UCSD-AML1 (cell line): ENCODE data around the gene MLH1.

Source experiments
- DNase-seq: peaks from one replicate; lab custom pipeline; 2025; ENCODE audit not compliant: unreplicated experiment; lab: John Stamatoyannopoulos, UW

The MLH1 gene

DNA sequence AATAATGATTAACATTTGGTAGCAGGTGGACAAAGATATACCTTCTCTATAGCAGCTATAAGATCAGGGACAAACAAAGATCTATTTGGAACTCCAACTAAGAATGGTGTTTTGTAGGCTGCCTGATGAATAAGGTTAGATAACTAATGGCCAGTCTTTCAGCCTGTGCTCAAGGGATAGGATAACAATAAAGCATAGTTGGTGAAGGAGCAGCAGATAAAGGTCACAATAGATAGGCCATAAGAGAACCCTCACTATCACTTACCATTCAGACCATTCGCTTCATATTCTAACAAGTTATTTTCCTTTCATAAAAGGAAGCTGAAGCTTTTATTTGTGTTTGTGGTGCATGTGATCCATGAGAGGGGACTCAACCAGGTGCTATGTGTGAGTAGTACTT lies 20.2 kb upstream of the MLH1 start:
- no peak for DNase-seq

DNA sequence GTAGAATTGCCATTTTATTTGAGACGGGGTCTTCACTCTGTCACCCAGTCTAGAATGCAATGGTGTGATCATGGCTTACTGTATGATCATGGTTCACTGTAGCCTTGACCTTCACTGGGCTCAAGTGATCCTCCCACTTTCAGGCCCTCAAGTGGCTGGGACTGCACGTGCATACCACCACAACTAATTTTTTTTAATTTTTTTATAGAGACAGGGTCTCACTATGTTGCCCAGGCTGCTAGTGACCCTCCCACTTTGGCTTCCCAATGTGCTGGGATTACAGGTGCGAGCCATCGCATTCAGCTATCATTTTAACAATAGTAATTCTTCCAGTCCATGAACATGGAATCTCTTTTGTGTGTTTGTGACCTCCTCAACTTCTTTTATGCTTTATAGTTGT lies 12.3 kb upstream of the MLH1 start:
- DNase-seq: no peak

DNA sequence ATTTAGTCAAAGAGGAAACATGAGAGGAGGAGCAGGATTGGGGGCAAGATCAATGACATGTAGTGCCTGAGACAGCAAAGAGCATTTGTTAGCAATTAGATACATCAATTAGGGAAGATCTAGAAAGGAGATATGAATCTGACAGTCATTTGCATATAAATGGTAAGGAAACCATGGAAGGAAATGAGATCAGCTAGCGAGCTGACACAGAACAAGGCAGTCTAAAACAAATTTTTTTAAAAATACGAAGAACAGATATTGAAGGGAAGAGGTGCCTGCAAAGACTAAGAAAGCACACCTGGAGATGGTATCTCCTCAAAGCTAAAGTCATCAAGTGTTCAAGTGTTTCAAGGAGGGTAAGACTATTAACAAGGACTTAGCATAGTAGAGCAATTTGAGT lies 5.0 kb upstream of the MLH1 start:
- no peak for DNase-seq

DNA sequence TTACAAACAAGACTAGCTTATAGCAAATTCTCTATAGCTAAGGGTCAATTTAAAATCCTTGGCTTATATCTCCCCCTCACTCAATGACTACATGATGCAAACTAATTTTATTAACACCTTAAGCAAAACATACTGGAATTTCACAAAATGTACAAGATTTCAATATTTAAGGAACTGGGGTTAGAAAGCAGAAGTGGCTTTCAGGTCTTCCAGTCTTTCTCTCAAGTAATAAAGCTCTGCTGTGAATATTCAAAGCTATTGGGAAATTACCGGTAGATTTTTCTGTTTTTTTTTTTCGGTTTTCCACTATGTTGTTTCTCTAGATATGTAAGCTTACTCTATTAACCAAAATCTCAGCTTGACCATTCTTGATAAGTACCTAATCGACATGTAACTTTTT lies 4.3 kb upstream of the MLH1 start:
- DNase-seq: no peak

DNA sequence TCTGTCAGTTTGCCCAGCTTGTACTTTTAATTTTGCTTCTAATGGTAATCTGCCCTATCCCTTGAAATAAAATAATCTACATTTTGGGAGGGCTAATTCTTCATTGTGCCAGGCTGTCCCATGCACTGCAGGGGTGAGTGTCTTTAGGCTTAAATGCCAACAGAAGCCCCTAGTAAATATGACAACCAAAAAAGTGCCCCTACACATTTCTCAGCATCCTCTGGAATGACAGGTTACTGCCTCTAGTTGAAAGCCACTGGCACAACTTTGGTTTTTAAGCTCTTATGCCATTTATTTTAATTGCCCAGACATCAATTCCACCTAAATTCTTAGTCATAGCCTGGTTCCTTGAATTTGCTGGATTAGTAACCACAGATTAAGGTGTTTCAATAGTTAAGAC lies 3.8 kb upstream of the MLH1 start:
- no peak for DNase-seq

DNA sequence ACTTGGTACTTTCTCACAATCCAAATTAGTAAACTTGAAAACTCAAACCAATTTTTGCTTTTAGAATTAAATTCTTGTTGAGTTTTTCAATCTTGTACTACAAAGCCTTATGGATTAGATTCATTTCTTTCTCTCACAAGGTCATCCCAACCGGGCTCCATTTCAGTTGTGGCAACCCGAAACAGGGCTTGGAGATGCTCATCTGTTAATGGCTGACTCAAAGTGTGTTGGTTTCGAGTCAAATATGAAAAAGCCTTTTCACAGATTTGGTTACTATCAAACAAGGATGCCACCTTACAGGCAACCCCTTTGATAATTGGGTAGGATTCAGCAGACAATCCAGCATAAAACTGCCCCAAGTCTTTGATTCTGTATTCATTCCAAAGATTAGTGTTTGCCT lies 2.2 kb upstream of the MLH1 start:
- no peak for DNase-seq

DNA sequence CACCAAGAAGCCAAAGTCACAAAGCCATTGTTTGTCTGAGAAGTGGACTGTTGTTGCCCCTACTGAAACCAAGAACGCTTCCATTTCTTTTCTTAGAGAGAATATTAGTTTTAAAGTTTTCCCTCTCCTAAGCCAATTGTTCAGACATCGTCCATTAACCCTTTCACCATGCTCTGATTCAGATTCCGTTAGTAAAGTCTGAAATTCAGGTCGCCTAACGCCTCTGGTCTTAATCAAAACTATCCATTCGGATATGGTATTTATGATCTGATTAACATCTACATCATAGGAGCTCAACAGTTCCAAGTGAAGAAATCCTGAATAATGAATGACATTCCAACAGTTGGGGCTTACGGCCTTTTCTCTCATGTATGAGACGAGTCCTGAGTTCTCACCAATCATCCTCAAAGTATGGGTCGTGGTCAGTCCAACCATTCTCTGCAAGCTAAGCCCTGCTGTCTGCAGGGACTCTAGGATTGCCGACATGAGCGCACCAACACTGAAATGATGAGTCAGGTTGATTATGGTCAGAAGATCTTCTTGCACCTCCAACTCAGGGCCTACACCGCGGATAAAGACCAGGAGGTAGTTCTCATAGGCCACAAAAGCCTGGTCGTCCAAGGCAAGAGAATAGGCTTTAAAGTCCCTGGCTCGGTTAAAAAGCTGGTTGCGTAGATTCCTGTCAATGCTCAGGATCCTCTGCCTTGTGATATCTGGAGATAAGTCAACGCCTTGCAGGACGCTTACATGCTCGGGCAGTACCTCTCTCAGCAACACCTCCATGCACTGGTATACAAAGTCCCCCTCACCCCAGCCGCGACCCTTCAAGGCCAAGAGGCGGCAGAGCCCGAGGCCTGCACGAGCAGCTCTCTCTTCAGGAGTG lies 1.2 kb upstream of the MLH1 start:
- no peak for DNase-seq

DNA sequence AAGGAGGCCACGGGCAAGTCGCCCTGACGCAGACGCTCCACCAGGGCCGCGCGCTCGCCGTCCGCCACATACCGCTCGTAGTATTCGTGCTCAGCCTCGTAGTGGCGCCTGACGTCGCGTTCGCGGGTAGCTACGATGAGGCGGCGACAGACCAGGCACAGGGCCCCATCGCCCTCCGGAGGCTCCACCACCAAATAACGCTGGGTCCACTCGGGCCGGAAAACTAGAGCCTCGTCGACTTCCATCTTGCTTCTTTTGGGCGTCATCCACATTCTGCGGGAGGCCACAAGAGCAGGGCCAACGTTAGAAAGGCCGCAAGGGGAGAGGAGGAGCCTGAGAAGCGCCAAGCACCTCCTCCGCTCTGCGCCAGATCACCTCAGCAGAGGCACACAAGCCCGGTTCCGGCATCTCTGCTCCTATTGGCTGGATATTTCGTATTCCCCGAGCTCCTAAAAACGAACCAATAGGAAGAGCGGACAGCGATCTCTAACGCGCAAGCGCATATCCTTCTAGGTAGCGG lies 452 bp upstream of the MLH1 start, which contains the start of gene EPM2AIP1:
Gene EPM2AIP1, minus strand, starts transcription at position 326 of the 520 bp plus-strand sequence. Its CDS starts 54 bp downstream, at position 272.
- no peak for DNase-seq

DNA sequence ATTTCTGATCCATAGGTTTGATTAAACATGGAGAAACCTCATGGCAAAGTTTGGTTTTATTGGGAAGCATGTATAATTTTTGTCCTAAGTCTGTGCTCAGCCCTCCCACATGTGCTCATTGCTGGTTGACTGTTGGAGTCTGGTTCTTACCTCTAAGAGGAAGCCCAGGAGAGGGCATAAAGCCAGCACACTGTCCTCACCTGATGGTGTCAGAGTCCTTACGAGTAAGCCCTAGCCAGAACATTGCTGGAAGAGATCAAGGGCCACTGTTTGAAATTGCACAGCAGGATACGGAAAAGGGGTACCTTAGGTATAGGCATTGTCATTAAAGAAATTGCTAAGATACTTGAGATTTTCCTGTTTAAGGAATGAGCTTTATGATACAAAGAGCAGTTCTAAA lies 21.3 kb downstream of the MLH1 start:
- DNase-seq: no peak

DNA sequence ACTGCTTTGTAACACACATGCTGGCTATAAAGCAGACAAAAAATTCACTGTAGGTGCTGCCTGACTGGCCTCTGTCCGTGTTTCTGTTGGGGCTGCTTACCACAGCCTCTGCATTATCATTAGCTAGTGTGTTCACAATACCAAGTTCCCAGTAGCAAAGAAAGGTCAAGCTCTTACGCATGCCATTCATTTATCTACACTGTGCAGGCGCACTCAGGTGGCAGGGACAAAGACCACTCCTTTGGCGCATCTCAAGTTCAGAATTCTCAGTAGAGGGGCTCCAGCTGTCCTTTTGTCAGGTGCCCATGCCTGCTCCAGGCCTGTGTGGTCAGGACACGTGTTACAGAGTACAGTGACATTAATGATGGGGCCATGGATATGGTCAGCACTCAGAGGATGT lies 22.3 kb downstream of the MLH1 start:
- DNase-seq: no peak

DNA sequence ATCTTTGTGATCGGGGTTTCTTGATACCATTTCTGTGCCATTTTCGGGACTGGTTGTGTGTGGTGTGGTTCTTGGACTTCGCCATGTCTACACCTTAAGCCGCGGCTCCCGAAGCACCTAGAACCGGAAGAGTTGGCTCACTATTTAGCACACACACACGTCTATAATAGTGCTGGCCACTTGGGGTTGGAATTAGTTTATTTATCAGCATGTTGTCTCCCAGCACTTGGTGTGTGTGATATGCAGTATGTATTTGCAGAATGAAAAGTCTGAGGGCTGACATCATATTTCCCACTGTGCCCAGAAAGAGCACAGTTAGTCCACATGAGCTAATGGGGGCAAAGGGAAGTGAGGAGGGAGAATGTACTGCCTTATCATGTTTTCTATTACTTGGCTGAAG lies 23.6 kb downstream of the MLH1 start:
- no peak for DNase-seq

DNA sequence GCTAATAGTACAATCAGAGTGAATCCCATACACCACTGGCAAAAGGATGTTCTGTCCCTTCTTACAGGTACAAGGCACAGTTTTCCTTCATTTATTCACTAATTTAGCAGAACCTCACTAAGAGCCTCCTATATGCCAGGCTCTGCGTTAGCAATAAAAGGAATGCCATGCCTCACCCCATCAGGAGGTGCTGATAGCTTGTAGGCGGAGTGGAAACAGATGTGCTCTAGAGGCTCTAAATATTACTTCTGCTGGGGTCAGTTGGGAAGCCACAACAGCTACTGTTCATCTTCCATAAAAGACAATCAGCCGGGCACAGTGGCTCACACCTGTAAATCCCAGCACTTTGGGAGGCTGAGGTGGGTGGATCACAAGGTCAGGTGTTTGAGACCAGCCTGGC lies 24.4 kb downstream of the MLH1 start:
- no peak for DNase-seq

DNA sequence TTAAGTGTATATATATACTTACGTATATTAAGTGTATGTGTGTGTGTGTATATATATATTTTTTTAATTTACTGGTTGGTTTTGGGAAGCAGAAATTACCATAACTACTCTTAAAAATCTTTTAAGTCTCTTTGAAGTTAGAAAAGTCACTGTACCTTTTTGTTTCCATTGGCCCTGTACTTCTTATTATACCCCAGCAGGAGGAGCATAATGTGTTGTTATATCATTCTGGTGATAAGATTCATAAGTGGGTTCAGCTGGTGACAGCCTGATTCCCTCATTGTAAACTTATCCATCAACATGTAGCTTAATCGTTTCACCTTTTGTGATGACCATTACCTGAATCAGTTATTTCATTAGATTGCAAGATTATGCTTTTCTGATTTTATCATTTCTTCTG lies 30.8 kb downstream of the MLH1 start:
- DNase-seq: no peak

DNA sequence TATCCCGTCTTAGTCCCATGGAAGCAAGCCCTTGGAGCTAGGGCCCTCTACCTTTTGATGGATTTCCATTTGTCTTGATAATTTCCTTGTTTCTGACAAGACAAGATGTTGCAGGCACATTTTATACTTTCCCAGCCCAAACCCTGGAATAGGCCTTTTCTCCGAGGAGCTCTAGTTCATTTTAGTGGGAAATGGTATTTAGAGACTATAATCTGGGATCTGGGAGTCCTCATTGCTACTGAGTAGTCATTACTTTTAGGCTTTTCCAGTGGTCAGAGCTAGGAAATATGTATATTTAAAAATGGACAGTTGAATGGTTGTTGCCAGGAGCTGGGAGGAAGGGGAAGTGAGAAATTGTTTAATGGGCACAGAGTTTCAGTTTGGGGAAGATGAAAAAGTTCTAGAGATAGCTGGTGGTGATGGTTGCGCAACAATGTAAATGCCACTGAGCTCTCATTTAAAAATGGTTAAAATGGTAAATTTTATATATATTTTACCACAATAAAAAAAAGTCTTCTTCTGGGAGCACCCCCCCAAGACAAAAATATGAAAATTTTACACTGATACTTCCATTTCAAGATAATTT lies 31.6 kb downstream of the MLH1 start:
- no peak for DNase-seq

DNA sequence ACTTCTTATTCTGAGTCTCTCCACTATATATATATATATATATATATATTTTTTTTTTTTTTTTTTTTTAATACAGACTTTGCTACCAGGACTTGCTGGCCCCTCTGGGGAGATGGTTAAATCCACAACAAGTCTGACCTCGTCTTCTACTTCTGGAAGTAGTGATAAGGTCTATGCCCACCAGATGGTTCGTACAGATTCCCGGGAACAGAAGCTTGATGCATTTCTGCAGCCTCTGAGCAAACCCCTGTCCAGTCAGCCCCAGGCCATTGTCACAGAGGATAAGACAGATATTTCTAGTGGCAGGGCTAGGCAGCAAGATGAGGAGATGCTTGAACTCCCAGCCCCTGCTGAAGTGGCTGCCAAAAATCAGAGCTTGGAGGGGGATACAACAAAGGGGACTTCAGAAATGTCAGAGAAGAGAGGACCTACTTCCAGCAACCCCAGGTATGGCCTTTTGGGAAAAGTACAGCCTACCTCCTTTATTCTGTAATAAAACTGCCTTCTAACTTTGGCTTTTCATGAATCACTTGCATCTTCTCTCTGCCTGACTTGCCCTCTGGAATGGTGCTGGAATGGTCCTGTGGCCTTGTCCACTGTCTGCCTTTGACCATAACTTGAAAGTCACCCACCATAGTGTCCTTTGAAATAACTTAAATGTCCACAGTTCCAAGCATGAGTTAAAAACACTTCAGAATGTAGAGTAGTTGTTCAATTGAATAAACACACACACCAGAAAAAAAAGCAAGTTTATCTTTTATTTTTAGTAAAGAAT lies 32.4 kb downstream of the MLH1 start:
- no peak for DNase-seq

DNA sequence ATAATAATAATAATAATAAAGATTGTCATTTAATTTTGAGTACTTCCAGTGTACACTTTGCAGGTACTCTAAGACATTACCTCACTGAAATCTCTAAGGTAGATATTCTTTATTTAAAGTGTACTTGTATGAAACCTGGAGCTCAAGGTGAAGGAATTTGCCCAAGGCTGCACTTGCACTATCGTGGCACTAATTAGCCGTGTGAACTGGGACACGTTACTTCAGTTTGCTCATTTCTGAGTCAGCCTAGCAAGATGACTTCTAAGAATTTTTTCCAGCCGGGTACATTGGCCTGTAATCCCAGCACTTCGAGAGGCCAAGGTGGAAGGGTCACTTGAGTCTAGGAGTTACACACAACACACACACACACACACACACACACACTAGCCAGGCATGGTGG lies 33.5 kb downstream of the MLH1 start:
- no peak for DNase-seq

DNA sequence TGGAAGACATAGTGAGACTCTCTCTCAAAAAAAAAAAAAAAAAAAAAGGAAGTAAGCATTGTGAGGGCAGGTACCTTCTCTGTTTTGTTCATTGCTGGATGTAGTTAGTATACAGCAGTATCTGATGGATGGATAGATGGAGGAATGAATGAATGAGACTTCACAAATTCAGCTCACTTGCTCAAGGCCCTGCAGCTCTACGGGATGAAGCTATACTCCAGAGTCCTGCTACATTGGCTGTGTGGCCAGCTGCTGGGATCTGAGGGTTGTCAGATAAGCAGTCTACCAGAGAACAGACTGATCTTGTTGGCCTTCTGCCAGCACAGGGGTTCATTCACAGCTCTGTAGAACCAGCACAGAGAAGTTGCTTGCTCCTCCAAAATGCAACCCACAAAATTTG lies 35.0 kb downstream of the MLH1 start:
- no peak for DNase-seq

DNA sequence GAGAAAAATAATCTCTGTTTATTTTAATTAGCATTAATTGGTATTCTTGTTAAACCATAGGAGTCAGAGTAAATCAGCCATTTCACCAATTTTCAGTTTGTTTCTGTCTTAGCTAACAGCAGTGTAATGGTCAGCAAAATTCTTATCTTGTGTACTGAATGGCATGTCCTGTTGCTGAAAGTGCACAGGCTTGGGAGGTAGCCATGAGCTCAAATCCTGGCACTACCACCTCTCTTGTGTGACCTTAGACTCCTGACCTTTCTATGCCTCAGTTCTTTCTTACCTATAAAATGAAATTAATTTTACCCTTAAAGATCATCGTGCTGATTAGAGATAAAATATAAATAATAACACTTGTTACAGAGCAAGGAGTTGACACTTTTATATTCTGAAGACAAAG lies 35.8 kb downstream of the MLH1 start:
- no peak for DNase-seq

DNA sequence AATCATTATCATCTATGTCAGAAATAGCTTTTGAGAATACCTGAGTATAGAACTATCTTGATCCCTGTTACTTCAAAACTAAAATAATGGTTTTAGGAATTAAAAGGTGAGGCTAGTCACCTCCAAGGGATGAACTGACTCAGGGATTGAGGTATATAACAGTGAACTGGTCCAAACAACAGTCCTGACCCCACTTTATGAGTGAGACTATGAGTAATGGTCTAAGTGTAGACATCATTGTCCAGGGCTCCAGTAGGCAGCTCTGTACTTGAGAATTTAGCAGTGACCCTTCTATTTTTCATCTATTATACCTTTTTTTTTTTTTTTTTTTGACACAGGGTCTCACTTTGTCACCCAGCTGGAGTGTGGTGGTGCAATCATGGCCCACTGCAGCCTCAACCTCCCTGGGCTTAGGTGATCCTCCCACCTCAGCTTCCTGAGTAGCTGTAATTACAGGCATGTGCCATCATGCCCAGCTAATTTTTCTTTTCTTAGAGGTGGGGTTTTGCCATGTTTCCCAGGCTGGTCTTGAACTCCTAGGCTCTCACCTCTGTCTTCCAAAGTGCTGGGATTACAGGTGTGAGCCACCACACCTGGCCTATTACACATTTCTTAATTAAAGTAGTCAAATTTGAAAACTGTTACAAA lies 36.3 kb downstream of the MLH1 start:
- DNase-seq: no peak

DNA sequence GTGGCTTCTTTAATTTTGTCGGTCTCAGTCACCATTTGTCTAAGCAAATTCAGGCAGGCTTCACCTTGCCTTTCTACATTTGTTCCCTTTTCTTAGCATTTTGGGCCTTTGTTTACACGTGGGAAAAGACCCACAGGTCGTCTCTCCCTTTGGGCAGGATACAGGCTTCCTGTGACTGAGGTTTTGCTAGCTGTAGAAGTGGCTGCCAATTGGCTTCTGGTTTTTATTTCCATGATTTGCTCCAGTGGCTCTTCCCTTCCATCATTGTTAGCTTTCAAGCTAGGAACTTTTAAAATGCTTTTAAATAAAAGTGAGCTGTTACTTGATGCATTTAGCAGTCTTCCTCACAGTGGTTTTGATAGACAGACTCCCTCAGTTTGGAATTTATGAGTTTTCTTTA lies 37.3 kb downstream of the MLH1 start:
- DNase-seq: no peak

DNA sequence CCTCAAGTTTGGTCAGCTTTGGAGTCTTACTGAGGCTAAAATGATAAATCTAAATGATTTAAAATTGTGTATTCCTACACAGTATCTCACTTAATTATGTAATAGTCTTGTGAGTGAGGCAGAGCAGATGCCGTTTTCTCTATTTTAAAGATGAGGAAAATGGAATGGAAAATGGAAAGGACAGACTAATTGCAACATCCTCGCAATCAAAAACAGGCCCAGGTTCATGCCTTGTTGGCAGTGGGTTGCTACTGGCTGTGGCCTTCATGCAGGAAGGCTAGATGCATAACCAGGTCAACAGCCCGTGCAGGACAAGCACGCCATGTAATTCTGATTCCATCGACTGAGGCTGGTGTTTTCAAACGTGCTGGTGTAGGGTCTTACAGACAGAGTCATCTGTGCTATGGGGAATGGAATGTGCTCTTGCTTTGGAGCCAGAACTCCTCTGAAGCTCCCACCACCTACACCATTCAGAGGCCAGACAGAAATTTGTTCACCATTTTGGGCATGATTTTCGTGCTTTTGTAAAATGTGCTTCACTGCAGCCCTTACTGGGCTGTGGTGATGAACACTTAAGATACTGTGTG lies 37.9 kb downstream of the MLH1 start:
- no peak for DNase-seq
